Keratinocyte (primary cell): ENCODE results near the gene PACS2. TPM values are rescaled to one million over a fixed set of nuclear protein-coding genes. Genes with fewer than 3 reads are reported as not detected.

Experiments
- DNase-seq: peaks from one replicate; pipeline ENCODE4 v3.0.0-alpha.2; 2011; ENCODE audit warnings: low read depth, missing footprints, low spot score
- FAIRE-seq: peaks from 2 replicates; lab custom pipeline; 2011; peaks lifted over from hg19 to GRCh38; lab: Jason Lieb, UNC
- H2AFZ ChIP-seq: 2 replicates; pipeline ENCODE4 v1.6.0; 2012; ENCODE audit warnings: low read length, control low read depth, inconsistent platforms; ENCODE audit not compliant: control insufficient read depth
- H3K27ac ChIP-seq: 2 replicates; pipeline ENCODE4 v1.5.1; 2011; ENCODE audit warnings: low read length; ENCODE audit not compliant: control insufficient read depth, insufficient read depth
- H3K27me3 ChIP-seq: 3 replicates; pipeline ENCODE4 v1.6.0; 2011; ENCODE audit warnings: low read length; ENCODE audit not compliant: control insufficient read depth, insufficient read depth; ENCODE audit errors: extremely low read depth
- H3K36me3 ChIP-seq, 2 experiments: 2 replicates in 1 of 2; 3 replicates in 1 of 2; pipeline ENCODE4 v1.5.1; 2011; ENCODE audit warnings: low read length in 2 of 2, mild to moderate bottlenecking in 1 of 2; ENCODE audit not compliant: control insufficient read depth in 2 of 2, insufficient read depth in 2 of 2; ENCODE audit errors: extremely low read depth in 1 of 2
- H3K4me1 ChIP-seq: 3 replicates; pipeline ENCODE4 v1.5.1; 2011; ENCODE audit warnings: low read length; ENCODE audit not compliant: control insufficient read depth, insufficient read depth; ENCODE audit errors: extremely low read depth
- H3K4me2 ChIP-seq: 3 replicates; pipeline ENCODE4 v1.6.0; 2011; ENCODE audit warnings: low read depth, low read length; ENCODE audit not compliant: control insufficient read depth, insufficient read depth; ENCODE audit errors: extremely low read depth
- H3K4me3 ChIP-seq, 3 experiments: fragments of 200-600 bp in 1 of 3; sonication (generic) in 1 of 3; 2 replicates in 2 of 3; 3 replicates in 1 of 3; pipeline ENCODE4 v1.5.1; 2011 to 2016; ENCODE audit warnings: low read length in 3 of 3, mild to moderate bottlenecking in 3 of 3, control low read depth in 2 of 3, inconsistent platforms in 1 of 3, low read depth in 1 of 3, mixed read lengths in 1 of 3, mixed run types in 1 of 3, moderate library complexity in 1 of 3; ENCODE audit not compliant: control insufficient read depth in 2 of 3, insufficient read depth in 2 of 3; ENCODE audit errors: extremely low read depth in 1 of 3
- H3K79me2 ChIP-seq: 2 replicates; pipeline ENCODE4 v1.6.0; 2012; ENCODE audit warnings: low read length; ENCODE audit not compliant: control insufficient read depth, insufficient read depth
- H3K9ac ChIP-seq: 3 replicates; pipeline ENCODE4 v1.6.0; 2011; ENCODE audit warnings: low read length; ENCODE audit not compliant: control insufficient read depth, insufficient read depth; ENCODE audit errors: extremely low read depth
- H3K9me1 ChIP-seq: 3 replicates; pipeline ENCODE4 v1.6.0; 2011; ENCODE audit warnings: low read length; ENCODE audit not compliant: control insufficient read depth, insufficient read depth; ENCODE audit errors: extremely low read depth
- H3K9me3 ChIP-seq: 2 replicates; pipeline ENCODE4 v1.5.1; 2012; ENCODE audit warnings: low read depth, low read length; ENCODE audit not compliant: control insufficient read depth
- H4K20me1 ChIP-seq: 3 replicates; pipeline ENCODE4 v1.6.0; 2011; ENCODE audit warnings: low read length; ENCODE audit not compliant: control insufficient read depth, insufficient read depth; ENCODE audit errors: extremely low read depth
- CTCF ChIP-seq, 3 experiments: IDR thresholded peaks in 1 of 3; conservative IDR thresholded peaks in 1 of 3; optimal IDR thresholded peaks in 1 of 3; 2 replicates in 2 of 3; 3 replicates in 1 of 3; pipeline versions ENCODE3 to v1.5.1; 2011; ENCODE audit warnings: low read length in 3 of 3, mild to moderate bottlenecking in 3 of 3, moderate library complexity in 2 of 3, control low read depth in 1 of 3, inconsistent platforms in 1 of 3; ENCODE audit not compliant: insufficient read depth in 2 of 3; ENCODE audit errors: extremely low read depth in 1 of 3
- EZH2 ChIP-seq: IDR thresholded peaks from one replicate; pipeline ENCODE4 v1.6.1; 2012; ENCODE audit warnings: inconsistent platforms, mild to moderate bottlenecking, low read length, moderate library complexity
- dilution Hi-C: fragments of 300-500 bp; cut with MboI; formaldehyde crosslinking; loops from one replicate; pipeline ENCODE4 v1.7.0; 2020; ENCODE audit warnings: low sequenced_read_pairs; ENCODE audit not compliant: extremely low pct_ligation_motif_present
- polyA plus RNA-seq, 5 experiments: library from polyadenylated mRNA; depleted of rRNA in 3 of 5; stranded (reverse) in 3 of 5; stranded (forward) in 1 of 5; unstranded in 1 of 5; fragments of >200 nt; gene quantifications; 1 replicate in 1 of 5; 2 replicates in 3 of 5; 3 replicates in 1 of 5; pipeline versions ENCODE4 v1.2.1 to v1.2.3, GENCODE V29; 2011 to 2012; ENCODE audit warnings: missing spikeins in 2 of 5, low read depth in 1 of 5, low replicate concordance in 1 of 5

Gene PACS2
- polyA plus RNA-seq, 1 donor (not counting 4 experiments of a cell fraction or from before 2014, with no cell fraction given): 11.8 TPM

- Histone ChIP-seq H3K4me3 (no peak overlapping the region), H3K4me1 (peaks cover 4% of the 10 kb centered on the region), H3K9me3 (no peaks in the 10 kb centered on the region), H3K9me1 (no peaks in the 10 kb centered on the region), H3K36me3 (peaks cover 0 to 2% of the 10 kb centered on the region in 2 experiments), H3K79me2 (no peaks in the 10 kb centered on the region), H3K4me2 (no peak overlapping the region), H3K9ac (no peak overlapping the region), H2AFZ (no peak overlapping the region), H4K20me1 (no peaks in the 10 kb centered on the region), H3K27ac (no peak overlapping the region), H3K27me3 (no peaks in the 10 kb centered on the region)
- TF ChIP-seq EZH2: no peak
- TF ChIP-seq CTCF (optimal IDR thresholded peaks at IDR 0.05 in 1 of 3, IDR thresholded peaks at IDR 0.05 in 1 of 3, conservative IDR thresholded peaks at IDR 0.05 in 1 of 3; ENCODE audit: extremely low read depth in 1 of 3, insufficient read depth in 2 of 3, low read length in 3 of 3): no peak
- DNase-seq (no peak), FAIRE-seq (no peak)
- dilution Hi-C loops: no loop called here
Observed at GRCh38 chr14:105365681-105366080, 51.1 kb downstream of the PACS2 start.

- H3K79me2 ChIP-seq: no peaks in the 10 kb centered on the region
- H3K4me2 ChIP-seq: no peak overlapping the region
- H4K20me1 ChIP-seq: peaks cover 4% of the 10 kb centered on the region
- H3K9me3 ChIP-seq: no peaks in the 10 kb centered on the region
- dilution Hi-C loops: no loop called here
- H3K9ac ChIP-seq: no peak overlapping the region
- no peak overlapping the region for H3K27ac ChIP-seq
- FAIRE-seq: no peak
- peaks cover 4% of the 10 kb centered on the region for H3K4me1 ChIP-seq
- H2AFZ ChIP-seq: no peak overlapping the region
- H3K9me1 ChIP-seq: peaks cover 4% of the 10 kb centered on the region
- no peak for TF ChIP-seq EZH2
- TF ChIP-seq CTCF (optimal IDR thresholded peaks at IDR 0.05 in 1 of 3, IDR thresholded peaks at IDR 0.05 in 1 of 3, conservative IDR thresholded peaks at IDR 0.05 in 1 of 3; ENCODE audit: extremely low read depth in 1 of 3, insufficient read depth in 2 of 3, low read length in 3 of 3): no peak
- DNase-seq: no peak
- no peak overlapping the region for H3K4me3 ChIP-seq
- H3K27me3 ChIP-seq: no peaks in the 10 kb centered on the region
- no peaks in the 10 kb centered on the region for H3K36me3 ChIP-seq
Observed at GRCh38 chr14:105366386-105367074, 52.0 kb downstream of the PACS2 start.
